GM18508 (cell line): ENCODE results near the gene VPS25.

ENCODE experiments used
- ATAC-seq: cut with Tn5 transposase; IDR thresholded peaks from one replicate; pipeline ENCODE4 v1.9.1; 2021; ENCODE audit warnings: moderate number of reproducible peaks; ENCODE audit not compliant: insufficient read depth, unreplicated experiment

VPS25 gene

DNA sequence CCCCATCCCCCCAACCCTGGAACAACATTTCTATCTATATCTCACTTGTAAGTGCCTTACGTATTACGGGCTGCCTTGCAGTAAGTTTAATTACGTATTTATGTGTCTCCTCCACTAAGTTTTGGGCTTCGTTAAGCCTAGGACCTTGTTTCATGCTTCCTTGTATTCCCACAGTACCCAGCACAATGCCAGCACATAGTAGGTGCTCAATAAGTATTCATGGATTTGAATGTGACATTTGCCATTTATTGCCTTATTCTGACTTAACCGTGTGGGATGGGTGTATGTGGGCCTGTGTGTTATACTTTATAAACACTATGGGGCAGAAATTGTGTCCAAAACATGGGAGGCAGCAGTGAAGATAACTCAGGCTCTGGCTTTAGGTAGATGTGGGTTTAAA, 19.3 kb downstream of the VPS25 start:
- no peak for ATAC-seq

DNA sequence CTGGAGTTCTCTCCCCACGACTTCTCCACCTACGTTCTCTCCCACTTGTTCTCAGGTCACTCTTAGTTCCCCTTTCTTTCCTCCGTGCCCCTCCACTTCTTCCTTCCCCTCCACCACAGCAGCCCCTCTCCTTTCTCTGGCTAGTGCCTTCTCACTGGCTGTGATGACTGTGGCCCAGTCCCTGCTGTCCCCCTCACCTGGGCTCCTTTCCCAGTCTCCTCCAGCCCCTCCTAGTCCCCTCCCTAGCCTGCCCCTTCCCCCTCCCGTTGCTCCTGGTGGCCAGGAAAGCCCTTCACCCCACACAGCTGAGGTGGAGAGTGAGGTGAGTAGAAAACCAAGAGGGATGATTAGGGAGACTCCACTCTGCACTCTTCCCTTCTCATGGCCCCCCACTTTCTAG, 21.8 kb downstream of the VPS25 start:
- ATAC-seq: no peak

DNA sequence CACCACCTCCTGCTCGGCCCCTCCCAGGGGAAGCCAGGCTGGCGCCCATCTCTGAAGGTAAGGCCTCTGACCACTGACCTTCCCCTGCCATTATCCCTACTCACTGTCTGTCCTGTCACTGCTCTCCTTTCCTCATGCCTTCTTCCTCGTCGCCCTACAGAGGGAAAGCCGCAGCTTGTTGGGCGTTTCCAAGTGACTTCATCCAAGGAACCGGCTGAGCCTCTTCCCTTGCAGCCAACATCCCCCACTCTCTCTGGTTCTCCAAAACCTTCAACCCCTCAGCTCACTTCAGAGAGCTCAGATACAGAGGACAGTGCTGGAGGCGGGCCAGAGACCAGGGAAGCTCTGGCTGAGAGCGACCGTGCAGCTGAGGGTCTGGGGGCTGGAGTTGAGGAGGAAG, 22.2 kb downstream of the VPS25 start:
- no peak for ATAC-seq

DNA sequence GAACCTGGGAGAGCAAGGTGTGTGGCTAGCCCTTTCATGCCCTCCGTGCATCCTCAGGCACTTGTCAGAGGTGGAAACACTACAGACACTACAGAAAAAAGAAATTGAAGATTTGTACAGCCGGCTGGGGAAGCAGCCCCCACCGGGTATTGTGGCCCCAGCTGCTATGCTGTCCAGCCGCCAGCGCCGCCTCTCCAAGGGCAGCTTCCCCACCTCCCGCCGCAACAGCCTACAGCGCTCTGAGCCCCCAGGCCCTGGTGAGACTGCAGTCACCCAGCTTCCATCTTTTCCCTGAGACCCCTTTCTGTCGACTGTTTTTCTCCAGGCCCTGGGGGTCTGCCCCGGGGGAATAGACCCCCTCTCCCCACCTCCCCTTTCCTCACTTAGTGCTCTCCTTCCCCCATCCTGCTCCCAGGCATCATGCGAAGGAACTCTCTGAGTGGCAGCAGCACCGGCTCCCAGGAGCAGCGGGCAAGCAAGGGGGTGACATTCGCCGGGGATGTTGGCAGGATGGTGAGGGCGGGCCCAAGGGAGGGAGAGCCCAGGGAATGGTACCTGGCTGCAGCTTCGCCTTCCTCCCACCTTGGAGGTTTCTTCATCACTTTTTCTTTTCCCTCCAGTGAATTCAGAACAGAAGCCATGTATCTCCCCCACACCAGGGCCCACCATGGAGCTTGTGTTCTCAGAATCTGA, 23.0 kb downstream of the VPS25 start:
- no peak for ATAC-seq

DNA sequence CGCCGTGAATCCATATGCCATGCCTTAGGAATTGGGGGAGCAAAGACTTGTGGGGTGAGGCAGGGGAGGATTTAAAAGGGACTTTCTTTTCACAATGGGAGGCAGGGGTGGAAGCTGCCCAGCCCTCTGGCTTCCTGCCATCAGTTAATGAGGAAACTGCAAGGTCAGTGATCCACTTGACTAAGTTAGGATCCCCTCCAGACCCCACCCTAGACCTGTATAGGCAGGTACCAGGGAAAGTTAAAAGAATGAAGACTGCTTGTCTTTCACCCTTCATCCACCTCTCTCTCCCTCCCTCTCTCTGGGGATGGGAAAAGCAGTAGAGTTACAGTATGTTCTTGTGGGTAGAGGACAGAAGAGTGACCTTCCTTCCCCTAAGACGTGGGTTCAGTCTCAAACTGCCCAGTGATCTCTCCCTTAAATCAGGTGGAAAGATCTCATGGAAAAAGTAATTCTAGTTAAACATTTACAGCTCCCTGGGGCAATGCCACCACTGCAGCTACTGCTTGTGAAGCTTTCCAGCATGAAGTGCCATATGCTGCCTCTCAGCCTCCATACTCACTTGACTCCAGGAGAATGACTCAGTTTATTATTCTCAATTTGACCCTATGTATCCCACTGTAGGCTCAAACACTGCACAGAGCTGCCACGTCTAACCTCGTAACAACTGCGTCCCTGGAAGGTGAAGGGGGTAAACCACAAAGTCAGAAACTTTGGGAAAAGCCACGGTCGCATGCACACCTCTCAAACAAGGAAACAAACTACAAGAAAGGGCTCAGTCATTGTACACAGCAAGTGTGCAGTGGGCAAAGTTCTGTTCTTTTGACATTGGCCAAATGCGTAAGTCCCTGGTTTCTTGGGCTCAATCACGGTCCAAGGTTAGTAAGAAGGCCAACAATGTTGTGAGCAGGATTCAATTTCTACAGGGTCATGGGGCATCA, 24.1 kb downstream of the VPS25 start:
- ATAC-seq: no peak

DNA sequence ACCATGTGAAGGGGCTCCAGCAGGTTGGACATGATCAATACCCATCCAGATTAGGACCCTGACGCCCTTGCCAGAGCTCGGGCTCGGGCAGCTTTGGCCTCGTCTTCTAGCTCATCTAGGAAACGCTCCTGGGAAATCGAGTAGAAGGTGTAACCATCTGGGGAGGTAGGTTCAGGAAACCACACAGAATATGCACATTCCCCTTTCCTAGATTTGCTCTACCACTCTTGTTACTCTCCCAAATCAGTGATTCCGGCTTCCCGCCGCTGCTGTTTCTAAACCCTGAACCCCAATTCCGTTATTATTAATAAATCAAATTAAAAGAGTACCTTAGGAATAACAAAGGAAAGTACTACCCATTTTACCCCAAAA, 24.7 kb downstream of the VPS25 start:
- ATAC-seq: no peak

DNA sequence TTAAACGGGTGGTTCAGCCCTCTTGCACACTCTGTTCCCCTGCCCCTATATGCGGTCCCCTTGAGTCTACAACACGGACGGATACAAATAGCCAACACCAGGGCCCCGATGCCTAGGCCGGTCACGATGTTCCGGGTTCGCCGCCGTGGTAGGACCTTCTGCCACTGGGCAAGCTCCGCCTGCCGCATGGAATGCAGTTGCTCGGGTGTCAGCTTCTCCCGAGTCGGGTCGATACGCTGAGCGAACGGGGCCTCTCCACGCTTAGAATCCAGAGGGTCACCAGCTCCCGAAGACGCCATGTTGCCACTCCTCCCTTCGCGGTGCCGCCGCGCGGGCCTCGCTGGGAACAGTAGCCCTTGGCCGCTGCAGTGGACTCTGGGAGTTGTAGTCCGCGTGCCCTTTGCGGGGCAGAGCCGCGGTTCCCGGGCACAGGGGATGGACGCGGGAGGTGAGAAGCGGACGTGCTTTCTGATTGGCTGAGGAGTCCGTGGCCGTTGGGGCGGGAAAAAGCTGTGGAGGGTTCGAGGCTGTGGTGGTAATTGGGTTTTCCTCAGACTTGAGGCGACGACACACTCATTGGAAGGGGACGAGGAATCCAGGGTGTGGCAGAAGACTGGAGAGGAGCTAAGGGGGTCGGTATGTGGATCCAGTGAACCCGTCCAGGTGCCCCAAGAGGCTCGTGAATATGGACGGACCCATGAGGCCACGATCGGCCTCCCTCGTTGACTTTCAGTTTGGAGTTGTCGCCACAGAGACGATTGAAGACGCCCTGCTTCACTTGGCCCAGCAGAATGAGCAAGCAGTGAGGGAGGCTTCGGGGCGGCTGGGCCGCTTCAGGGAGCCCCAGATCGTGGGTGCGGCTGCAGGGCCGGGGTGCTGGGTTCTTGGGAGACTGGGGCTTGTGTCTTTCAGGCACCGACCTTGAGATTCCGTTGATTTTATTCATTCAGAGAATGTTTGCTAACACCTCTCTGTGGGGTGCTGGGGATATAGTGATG, 25.4 kb downstream of the VPS25 start, which contains the start of the genes CNTD1 and COA3:
CNTD1 (plus strand) TSS at position 479 of the 998 bp plus-strand sequence; CDS start at position 686, 207 bp downstream.
COA3 (minus strand) TSS at position 322 of the 998 bp plus-strand sequence; CDS start at position 299, 23 bp downstream.
- no peak for ATAC-seq

DNA sequence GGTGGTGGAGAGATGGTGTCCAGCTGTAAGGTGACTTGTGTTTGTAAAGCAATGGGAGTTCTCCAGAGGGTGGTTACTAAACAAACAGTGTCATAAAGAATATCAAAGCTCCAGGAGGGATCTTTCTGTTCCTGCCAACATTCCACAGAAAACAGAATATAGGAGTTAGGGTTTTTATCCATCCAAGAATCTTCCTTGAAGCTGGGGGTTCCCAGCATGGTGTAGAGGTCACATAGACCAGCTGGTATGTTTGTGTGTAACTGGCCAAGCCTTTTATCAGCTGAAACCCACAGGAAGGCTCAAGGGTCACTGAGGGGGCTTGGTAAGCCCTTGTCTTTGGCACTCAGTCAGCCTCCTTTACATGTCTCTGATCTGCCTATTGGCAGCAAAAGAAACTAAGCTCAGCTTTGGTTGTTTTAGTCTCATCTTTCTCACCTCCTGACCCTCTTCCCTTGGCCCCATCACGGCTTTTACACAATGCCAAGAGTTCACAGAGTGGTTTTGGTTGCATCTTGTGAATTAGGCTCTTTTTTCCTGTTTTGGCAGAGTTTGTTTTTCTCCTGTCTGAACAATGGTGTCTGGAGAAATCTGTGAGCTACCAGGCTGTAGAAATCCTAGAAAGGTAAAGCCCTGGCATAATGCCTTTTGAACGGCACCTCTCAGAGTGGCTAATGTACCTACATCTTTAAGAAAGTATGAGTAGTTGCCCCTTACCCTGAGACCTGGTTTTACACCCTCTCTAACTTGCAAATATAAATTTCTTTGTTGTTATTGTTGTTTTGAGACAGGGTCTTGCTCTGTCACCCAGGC, 30.0 kb downstream of the VPS25 start:
- ATAC-seq: no peak

DNA sequence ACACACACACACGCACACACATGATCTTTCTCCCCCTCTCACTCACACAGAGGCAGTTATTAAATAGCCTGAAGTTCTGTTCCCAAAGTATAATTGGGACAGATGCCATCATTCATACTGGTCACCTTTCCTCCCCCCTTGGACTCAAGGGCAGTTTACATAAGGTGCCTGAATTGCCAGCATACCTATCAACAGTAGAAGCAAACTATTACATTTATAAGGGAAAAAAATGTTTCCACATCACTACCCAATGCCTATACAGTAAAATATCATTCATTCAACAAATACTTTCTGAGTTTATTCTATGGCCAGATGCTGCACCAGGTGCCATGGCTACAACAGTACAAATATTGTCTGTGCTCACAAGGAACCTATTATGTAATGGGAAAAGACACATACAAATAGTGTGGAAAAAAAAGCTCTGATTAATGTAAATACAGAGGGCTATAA, 31.7 kb downstream of the VPS25 start:
- no peak for ATAC-seq

DNA sequence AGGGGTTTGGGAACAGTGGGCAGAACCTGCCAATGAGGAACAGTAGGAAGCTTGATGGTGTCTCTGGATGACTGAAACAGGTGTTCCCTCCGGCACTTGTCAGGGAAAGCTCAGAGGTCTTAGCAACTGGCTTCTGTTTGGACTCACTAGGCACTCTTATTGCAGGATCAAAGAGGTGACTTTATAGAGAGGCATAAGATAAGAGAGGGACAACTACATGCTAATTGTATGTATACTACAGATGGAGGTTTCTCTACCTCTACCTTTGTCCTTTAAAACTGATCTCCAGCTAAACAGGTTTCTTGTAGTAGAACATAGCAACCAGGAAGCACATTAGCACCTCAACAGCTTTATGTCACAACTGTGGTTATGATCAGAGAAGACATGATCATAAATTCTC, 33.0 kb downstream of the VPS25 start:
- no peak for ATAC-seq

DNA sequence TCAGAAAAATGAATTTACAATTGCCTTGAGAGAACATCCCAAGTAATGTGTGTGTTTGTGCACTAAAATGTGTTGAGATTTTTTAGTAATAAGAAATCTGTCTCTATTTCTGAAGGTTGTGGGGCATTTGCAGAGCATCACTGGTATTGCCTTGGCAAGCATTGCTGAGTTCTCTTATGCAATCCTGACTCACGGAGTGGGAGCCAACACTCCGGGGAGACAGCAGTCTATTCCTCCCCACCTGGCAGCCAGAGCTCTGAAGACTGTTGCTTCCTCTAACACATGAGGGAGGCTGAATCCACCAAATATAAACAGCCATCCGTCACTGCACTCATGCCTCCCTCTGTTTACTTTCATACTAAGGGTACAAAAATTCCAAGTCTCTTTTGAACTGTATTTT, 36.0 kb downstream of the VPS25 start:
- no peak for ATAC-seq

DNA sequence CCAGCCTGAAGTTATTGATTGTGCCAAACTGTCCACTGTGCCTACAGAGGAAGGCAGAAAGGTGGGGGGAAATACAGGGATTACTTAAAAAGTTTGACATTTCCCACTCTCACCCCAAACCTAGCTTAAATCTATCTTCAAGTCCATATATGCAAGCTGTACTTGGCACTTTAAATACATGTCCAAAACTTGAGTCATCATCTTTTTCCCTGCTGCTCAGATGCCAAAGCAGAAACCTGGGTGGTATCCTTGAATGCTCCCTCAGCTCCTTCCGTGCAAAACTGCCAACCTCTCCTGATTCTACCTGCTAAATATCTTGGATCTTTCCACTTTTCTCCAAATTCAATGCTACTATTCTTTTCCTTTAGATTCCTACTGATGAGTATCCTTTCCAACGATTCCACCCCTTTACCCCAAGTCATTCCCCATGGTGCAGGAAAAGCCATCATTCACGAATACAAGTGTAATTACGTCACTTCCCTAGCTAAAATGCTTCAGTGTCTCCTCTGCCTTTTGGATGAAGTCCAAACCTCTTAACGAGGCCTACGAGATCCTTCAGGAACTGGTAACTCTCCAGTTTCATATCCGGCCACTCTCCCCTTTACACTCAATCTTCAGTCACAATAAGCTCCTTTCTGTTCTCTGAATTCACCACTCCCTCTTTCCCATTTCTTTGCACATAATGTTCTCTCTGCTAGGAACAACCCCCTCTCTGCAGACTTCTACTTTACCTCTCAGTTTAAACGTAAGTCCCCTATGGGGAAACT, 41.6 kb downstream of the VPS25 start:
- ATAC-seq: no peak

DNA sequence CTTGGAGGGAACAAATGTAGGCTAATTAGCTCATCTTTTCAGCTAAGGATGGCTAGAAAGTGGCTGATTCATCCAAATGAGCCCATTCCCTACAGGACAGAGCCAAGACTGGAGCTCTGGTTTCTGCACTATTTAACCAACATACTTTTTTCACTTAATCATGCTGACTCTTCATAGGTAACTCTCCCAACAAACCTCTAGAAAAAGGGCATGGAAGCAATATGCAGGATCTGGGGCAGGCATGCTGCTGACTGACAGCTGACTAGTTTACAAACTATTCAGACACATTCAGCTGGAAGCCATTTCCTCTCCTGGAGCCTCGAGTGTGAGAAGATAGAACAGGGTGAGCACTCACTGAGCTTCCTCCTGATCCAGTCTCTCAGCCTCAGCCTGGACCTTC, 44.6 kb downstream of the VPS25 start:
- ATAC-seq: no peak

DNA sequence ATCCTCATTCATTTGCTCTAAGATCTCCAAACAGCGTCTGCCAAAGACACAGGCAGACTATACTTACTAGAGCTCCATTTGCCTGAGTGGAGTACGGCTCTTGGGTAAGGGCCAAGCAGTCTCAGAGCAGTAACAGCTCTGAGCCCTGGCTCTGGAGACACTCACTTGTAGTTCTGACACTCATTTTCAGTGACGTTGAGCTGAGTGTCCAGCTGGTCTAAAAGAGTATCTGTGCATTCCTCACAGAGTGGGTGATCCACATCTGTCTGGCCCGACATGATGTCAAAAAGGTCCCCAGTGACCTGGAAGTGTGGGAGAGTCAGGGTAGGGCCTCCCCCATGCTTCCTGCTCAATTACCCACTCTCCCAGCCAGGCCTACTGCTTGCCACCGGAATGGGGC, 45.1 kb downstream of the VPS25 start:
- no peak for ATAC-seq

DNA sequence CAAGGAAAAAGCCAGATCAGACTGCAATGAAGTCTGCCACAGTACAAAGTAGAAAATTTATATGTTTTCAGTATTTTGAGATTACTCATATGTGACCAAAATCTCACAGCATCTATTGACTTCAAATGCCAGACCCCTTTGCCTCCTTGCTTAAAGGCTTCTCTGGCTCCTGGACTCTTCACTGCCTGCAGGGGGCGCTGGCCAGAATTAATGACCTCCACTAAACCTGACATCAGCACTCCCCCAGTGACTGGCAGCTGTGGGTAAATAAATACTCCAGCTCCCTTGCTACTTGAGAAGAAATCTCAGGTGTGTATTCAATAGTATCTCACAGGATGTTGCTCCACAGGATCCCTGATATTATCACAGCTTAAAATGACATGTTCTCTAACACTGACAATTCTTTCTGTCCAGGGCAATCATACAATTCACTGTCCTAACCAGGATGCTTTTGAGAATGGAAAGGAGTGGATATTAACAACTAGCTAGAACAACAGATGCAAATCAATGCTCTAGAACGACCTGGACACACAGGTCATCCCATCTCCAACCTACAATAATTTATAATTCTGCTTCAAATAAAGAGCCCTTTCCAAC, 46.8 kb downstream of the VPS25 start:
- no peak for ATAC-seq

DNA sequence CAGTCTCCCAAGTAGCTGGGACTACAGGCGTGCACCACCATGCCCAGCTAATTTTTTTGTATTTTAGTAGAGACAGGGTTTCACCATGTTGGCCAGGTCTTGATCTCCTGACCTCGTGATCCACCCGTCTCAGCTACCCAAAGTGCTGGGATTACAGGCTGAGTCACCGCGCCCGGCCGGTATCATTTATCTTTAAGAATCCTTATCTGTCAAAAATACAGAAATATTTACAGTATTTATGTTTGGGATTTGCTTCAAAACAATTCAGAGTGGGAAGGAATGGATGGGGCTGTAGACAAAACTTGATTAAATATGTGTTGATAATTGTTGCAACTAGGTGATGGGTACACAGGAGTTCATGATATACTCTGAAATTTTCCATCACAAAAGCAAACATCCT, 47.9 kb downstream of the VPS25 start:
- ATAC-seq: no peak

DNA sequence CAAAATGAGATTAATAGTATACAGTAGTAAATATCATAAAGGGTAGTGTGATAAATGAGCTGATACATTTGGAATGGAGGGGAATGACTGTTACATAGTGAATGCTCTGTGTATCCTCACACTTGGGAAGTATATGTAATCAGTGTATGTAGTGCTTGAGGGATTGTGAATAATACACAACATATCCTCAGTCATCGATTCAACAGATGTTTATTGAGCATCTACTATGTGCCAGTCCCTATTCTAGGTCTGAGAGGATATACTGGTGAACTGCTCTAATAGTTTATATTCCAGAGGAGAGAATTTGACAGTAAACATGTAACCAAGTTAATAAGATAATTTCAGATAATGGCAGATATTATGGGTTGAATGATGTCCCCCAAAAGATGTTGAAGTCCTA, 54.2 kb downstream of the VPS25 start:
- no peak for ATAC-seq
